B cell (primary cell): ENCODE measurements around the gene CHCHD6. TPM values are rescaled to one million over a fixed set of nuclear protein-coding genes. Genes with fewer than 3 reads are reported as not detected.

Source experiments
- ATAC-seq: fragments of 200-7000 bp; cut with Tn5 transposase; one replicate; pipeline ENCODE4 v1.10.0; 2021; ENCODE audit warnings: low read depth, mild to moderate bottlenecking, moderate number of reproducible peaks, moderate library complexity
- CTCF ChIA-PET: fragments of 350-600 bp; sonication (Branson Sonifier 250); formaldehyde crosslinking; loops from one replicate; lab custom pipeline; 2021; ENCODE audit warnings: antibody characterized with exemption, inconsistent platforms; lab: Charles Lee
- POLR2A ChIA-PET: fragments of 350-600 bp; sonication (Branson Sonifier 250); formaldehyde crosslinking; loops from one replicate; lab custom pipeline; 2021; ENCODE audit warnings: antibody characterized with exemption; lab: Charles Lee
- DNase-seq: peaks from one replicate; pipeline ENCODE4 v3.0.0; 2013
- H2AFZ ChIP-seq: 2 replicates; pipeline ENCODE4 v1.6.1; 2012; ENCODE audit warnings: mild to moderate bottlenecking, low read depth, low read length; ENCODE audit not compliant: insufficient read depth, poor library complexity, severe bottlenecking
- H3K27ac ChIP-seq, 2 donors: 1 replicate in 1 of 2; 2 replicates in 1 of 2; pipeline ENCODE4 v1.5.1; 2012 to 2013; ENCODE audit warnings: low read length in 2 of 2, mild to moderate bottlenecking in 2 of 2, moderate library complexity in 1 of 2
- H3K27me3 ChIP-seq, 4 experiments: fragments of 200-600 bp in 1 of 4; sonication (generic) in 1 of 4; replicated peaks in 1 of 4; 1 replicate in 2 of 4; 2 replicates in 2 of 4; pipeline versions ENCODE4 v1.6.1 to v1.7.0; 2013 to 2016; ENCODE audit warnings: low read length in 3 of 4, mild to moderate bottlenecking in 2 of 4, mixed read lengths in 1 of 4, moderate library complexity in 1 of 4; ENCODE audit not compliant: insufficient read depth in 4 of 4, control insufficient read depth in 3 of 4; ENCODE audit errors: control extremely low read depth in 1 of 4
- H3K36me3 ChIP-seq, 2 experiments: replicated peaks in 1 of 2; 1 replicate in 1 of 2; 2 replicates in 1 of 2; pipeline versions ENCODE4 v1.6.1 to v1.7.1; 2013; ENCODE audit warnings: low read length in 1 of 2; ENCODE audit not compliant: insufficient read depth in 2 of 2, control insufficient read depth in 1 of 2; ENCODE audit errors: control extremely low read depth in 1 of 2, extremely low read depth in 1 of 2
- H3K4me1 ChIP-seq, 2 donors: fragments of 200-600 bp in 1 of 2; sonication (generic) in 1 of 2; 1 replicate in 1 of 2; 2 replicates in 1 of 2; pipeline versions ENCODE4 v1.5.1 to v1.6.1; 2013 to 2017; ENCODE audit warnings: low read length in 2 of 2; ENCODE audit not compliant: control insufficient read depth in 2 of 2, insufficient read depth in 2 of 2
- H3K4me2 ChIP-seq: replicated peaks from 2 replicates; pipeline ENCODE3; 2012; ENCODE audit warnings: mild to moderate bottlenecking, low read depth, low read length; ENCODE audit not compliant: poor library complexity, severe bottlenecking
- H3K4me3 ChIP-seq, 5 experiments: fragments of 200-600 bp in 1 of 5; sonication (generic) in 1 of 5; 1 replicate in 3 of 5; 2 replicates in 2 of 5; pipeline versions ENCODE4 v1.5.1 to v1.7.0; 2011 to 2016; ENCODE audit warnings: low read length in 4 of 5, mild to moderate bottlenecking in 4 of 5, low read depth in 2 of 5, control low read depth in 1 of 5, moderate library complexity in 1 of 5; ENCODE audit not compliant: insufficient read depth in 1 of 5; ENCODE audit errors: control extremely low read depth in 1 of 5, extremely low read depth in 1 of 5
- H3K79me2 ChIP-seq: fragments of 200-600 bp; sonication (generic); one replicate; pipeline ENCODE4 v1.6.0; 2016; ENCODE audit warnings: low read length; ENCODE audit not compliant: control insufficient read depth, insufficient read depth
- H3K9ac ChIP-seq: fragments of 200-600 bp; sonication (generic); 2 replicates; pipeline ENCODE4 v1.6.1; 2017; ENCODE audit warnings: mild to moderate bottlenecking, low read length, moderate library complexity
- H3K9me3 ChIP-seq, 3 donors: one replicate each; pipeline versions ENCODE4 v1.6.1 to v1.7.1; 2013; ENCODE audit warnings: low read length in 2 of 3; ENCODE audit not compliant: control insufficient read depth in 2 of 3, insufficient read depth in 1 of 3; ENCODE audit errors: control extremely low read depth in 1 of 3
- H4K20me1 ChIP-seq: 2 replicates; pipeline ENCODE4 v1.6.0; 2012; ENCODE audit warnings: mild to moderate bottlenecking, low read length; ENCODE audit not compliant: insufficient read depth, control insufficient read depth, poor library complexity, severe bottlenecking
- H3K27ac Mint-ChIP-seq: one replicate; pipeline ENCODE4 v1.8.0; 2021; ENCODE audit warnings: mixed read lengths
- H3K27me3 Mint-ChIP-seq: one replicate; pipeline ENCODE4 v1.8.0; 2021; ENCODE audit warnings: mixed read lengths
- H3K4me1 Mint-ChIP-seq: one replicate; pipeline ENCODE4 v1.8.0; 2021; ENCODE audit warnings: mixed read lengths
- H3K4me3 Mint-ChIP-seq: one replicate; pipeline ENCODE4 v1.8.0; 2021; ENCODE audit warnings: mixed read lengths
- H3K9me3 Mint-ChIP-seq: one replicate; pipeline ENCODE4 v1.8.0; 2022; ENCODE audit warnings: mixed read lengths; ENCODE audit not compliant: insufficient read depth
- EZH2 ChIP-seq: IDR thresholded peaks from 2 replicates; pipeline ENCODE4 v1.6.1; 2012; ENCODE audit warnings: borderline replicate concordance, low read depth, mild to moderate bottlenecking, moderate library complexity, low read length; ENCODE audit not compliant: insufficient read depth, poor library complexity, severe bottlenecking
- WGBS: methylation state at CpG from one replicate; pipeline ENCODE4 v1.1.5; 2013; ENCODE audit warnings: missing lambda C conversion rate; ENCODE audit not compliant: insufficient coverage; 5-methylcytosine and 5-hydroxymethylcytosine counted together
- intact Hi-C: fragments of 100-400 bp; cut with micrococcal nuclease; formaldehyde crosslinking; loops from one replicate; pipeline ENCODE4 v1.10.0; 2022
- polyA plus RNA-seq: library from polyadenylated mRNA; depleted of rRNA; stranded (reverse); fragments of >200 nt; gene quantifications from 2 replicates; pipeline ENCODE4 v1.2.3, GENCODE V29; 2012
- total RNA-seq, 2 donors: library from RNA; stranded (reverse); fragments of 120-200 nt in 1 of 2; gene quantifications; 1 replicate in 1 of 2; 2 replicates in 1 of 2; pipeline versions ENCODE4 v1.2.3 to v1.2.4, GENCODE V29; 2013 to 2022
- TF ChIP-seq, protein P1 (sequence below): fragments of 200-600 bp; IDR thresholded peaks from one replicate; pipeline ENCODE4 v1.8.0; 2022; ENCODE audit warnings: antibody characterized with exemption, mild to moderate bottlenecking

Gene CHCHD6
- total and polyA plus RNA-seq, 2 donors (not counting 1 experiment from before 2014, with no cell fraction given): 8.0 to 13.5 TPM

- no peak for ATAC-seq
- Histone ChIP-seq H3K27ac (no peak overlapping the region), H3K9ac (no peak overlapping the region), H2AFZ (no peak overlapping the region), H3K4me1 (no peaks in the 10 kb centered on the region), H3K27me3 (no peaks in the 10 kb centered on the region), H3K79me2 (peaks cover 14% of the 10 kb centered on the region), H3K4me3 (no peak overlapping the region), H3K36me3 (no peaks in the 10 kb centered on the region), H4K20me1 (no peaks in the 10 kb centered on the region), H3K9me3 (no peaks in the 10 kb centered on the region), H3K4me2 (no peak overlapping the region)
- Mint-ChIP-seq H3K9me3 (no peaks in the 10 kb centered on the region), H3K4me3 (no peak overlapping the region), H3K4me1 (peaks cover 4% of the 10 kb centered on the region), H3K27ac (no peak overlapping the region), H3K27me3 (no peaks in the 10 kb centered on the region)
- DNase-seq: no peak
- 91% methylated on average over 14 of the region's 20 CpGs for WGBS
- ChIA-PET CTCF (no interaction called here), POLR2A (no interaction called here)
- intact Hi-C loops: no loop called here
- TF ChIP-seq EZH2: no peak
- TF ChIP-seq, protein P1, sequence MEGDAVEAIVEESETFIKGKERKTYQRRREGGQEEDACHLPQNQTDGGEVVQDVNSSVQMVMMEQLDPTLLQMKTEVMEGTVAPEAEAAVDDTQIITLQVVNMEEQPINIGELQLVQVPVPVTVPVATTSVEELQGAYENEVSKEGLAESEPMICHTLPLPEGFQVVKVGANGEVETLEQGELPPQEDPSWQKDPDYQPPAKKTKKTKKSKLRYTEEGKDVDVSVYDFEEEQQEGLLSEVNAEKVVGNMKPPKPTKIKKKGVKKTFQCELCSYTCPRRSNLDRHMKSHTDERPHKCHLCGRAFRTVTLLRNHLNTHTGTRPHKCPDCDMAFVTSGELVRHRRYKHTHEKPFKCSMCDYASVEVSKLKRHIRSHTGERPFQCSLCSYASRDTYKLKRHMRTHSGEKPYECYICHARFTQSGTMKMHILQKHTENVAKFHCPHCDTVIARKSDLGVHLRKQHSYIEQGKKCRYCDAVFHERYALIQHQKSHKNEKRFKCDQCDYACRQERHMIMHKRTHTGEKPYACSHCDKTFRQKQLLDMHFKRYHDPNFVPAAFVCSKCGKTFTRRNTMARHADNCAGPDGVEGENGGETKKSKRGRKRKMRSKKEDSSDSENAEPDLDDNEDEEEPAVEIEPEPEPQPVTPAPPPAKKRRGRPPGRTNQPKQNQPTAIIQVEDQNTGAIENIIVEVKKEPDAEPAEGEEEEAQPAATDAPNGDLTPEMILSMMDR: no peak
These were observed 14.8 kb downstream of the CHCHD6 start for GRCh38 chr3:126718561-126719445.

GRCh38 chr3:126720596-126720995 lies 16.6 kb downstream of the CHCHD6 start:
- Histone ChIP-seq H3K9me3 (no peaks in the 10 kb centered on the region), H3K9ac (no peak overlapping the region), H3K36me3 (no peaks in the 10 kb centered on the region), H3K4me1 (no peaks in the 10 kb centered on the region), H3K4me3 (no peak overlapping the region), H3K79me2 (peaks cover 11% of the 10 kb centered on the region), H2AFZ (no peak overlapping the region), H4K20me1 (no peaks in the 10 kb centered on the region), H3K4me2 (no peak overlapping the region), H3K27me3 (no peaks in the 10 kb centered on the region), H3K27ac (no peak overlapping the region)
- Mint-ChIP-seq H3K27me3 (no peaks in the 10 kb centered on the region), H3K27ac (no peak overlapping the region), H3K4me3 (no peak overlapping the region), H3K4me1 (peaks cover 4% of the 10 kb centered on the region), H3K9me3 (peaks cover 7% of the 10 kb centered on the region)
- TF ChIP-seq EZH2: no peak
- TF ChIP-seq, protein P1: no peak
- DNase-seq (no peak), ATAC-seq (no peak)
- WGBS: 92% methylated on average over 4 of the region's 5 CpGs
- ChIA-PET POLR2A (no interaction called here), CTCF (no interaction called here)
- intact Hi-C loops: no loop called here
